Muscle of back (tissue), 11 donors: ENCODE measurements around the gene UBL3. TPM values are rescaled to one million over a fixed set of nuclear protein-coding genes. Genes with fewer than 3 reads are reported as not detected.

ENCODE experiments used
- DNase-seq, 3 donors: peaks; one replicate each; pipeline versions ENCODE4 v3.0.0 to v3.0.0-alpha.2; 2013
- polyA plus RNA-seq, 10 donors: library from polyadenylated mRNA; unstranded; fragments of 120-200 nt; gene quantifications; one replicate each; pipeline ENCODE4 v1.2.1, GENCODE V29; 2013; ENCODE audit not compliant: insufficient read length in 10 of 10

Gene UBL3
- polyA plus RNA-seq, 10 donors = 28.6 to 32.0 (median 30.0) TPM

GRCh38 chr13:29858667-29859066 lies 8.2 kb upstream of the UBL3 start:
- DNase-seq = no peak

- no peak for DNase-seq
These were observed 7.8 kb upstream of the UBL3 start for GRCh38 chr13:29858231-29858630.

- no peak for DNase-seq
These were observed 6.7 kb upstream of the UBL3 start for GRCh38 chr13:29857085-29857484.

- no peak for DNase-seq
These were observed 6.0 kb upstream of the UBL3 start for GRCh38 chr13:29856426-29856825.

- DNase-seq = no peak
These were observed 5.4 kb upstream of the UBL3 start for GRCh38 chr13:29855784-29856183.

- DNase-seq = no peak
These were observed 4.6 kb upstream of the UBL3 start for GRCh38 chr13:29855009-29855408.

- DNase-seq = no peak
These were observed 2.7 kb upstream of the UBL3 start for GRCh38 chr13:29853131-29853530.

- peak in 2 of 3 donors; percentile 64 to 67 for DNase-seq
These were observed 2.1 kb upstream of the UBL3 start for GRCh38 chr13:29852472-29853054.

GRCh38 chr13:29849731-29850212 lies 645 bp downstream of the UBL3 start:
- peak; percentile 69 to 92 (median 74) for DNase-seq

GRCh38 chr13:29849071-29849631 lies 1.3 kb downstream of the UBL3 start:
- DNase-seq = peak; percentile 45 to 82 (median 65)

GRCh38 chr13:29847501-29847983 lies 2.9 kb downstream of the UBL3 start:
- peak; percentile 43 to 79 (median 46) for DNase-seq

GRCh38 chr13:29846475-29847256 lies 3.8 kb downstream of the UBL3 start:
- DNase-seq = peak in 1 of 3 donors; percentile 27

- peak in 1 of 3 donors; percentile 40 for DNase-seq
These were observed 4.9 kb downstream of the UBL3 start for GRCh38 chr13:29845440-29846056.

GRCh38 chr13:29844441-29844840 lies 6.0 kb downstream of the UBL3 start:
- DNase-seq = no peak

- no peak for DNase-seq
These were observed 9.8 kb downstream of the UBL3 start for GRCh38 chr13:29840585-29840984.

- DNase-seq = no peak
These were observed 14.9 kb downstream of the UBL3 start for GRCh38 chr13:29835280-29836061.

GRCh38 chr13:29832761-29833298 lies 17.6 kb downstream of the UBL3 start:
- DNase-seq = no peak

GRCh38 chr13:29830000-29830399 lies 20.4 kb downstream of the UBL3 start:
- no peak for DNase-seq

GRCh38 chr13:29819143-29819542 lies 31.3 kb downstream of the UBL3 start:
- no peak for DNase-seq

- DNase-seq = peak in 1 of 3 donors; percentile 16
These were observed 32.6 kb downstream of the UBL3 start for GRCh38 chr13:29817604-29818378.
